ENCODE data around the gene PPP1R16B.
"Not testable (repeated sequence)": the region's sequence is repeated elsewhere in the genome, so short reads cannot be mapped to it uniquely, and the experiment has no call there.

PPP1R16B gene

GRCh38 chr20:38957915-38958485 lies 152.5 kb downstream of the PPP1R16B start:
- Histone ChIP-seq H3K36me3 (ENCODE audit: control insufficient read depth in 2 of 2, insufficient read depth in 1 of 2, low read length in 2 of 2) (peaks cover 0 to 11% of the 10 kb centered on the region in 2 experiments; a peak in 2 of 3 replicates), H3K9me3 (ENCODE audit: control insufficient read depth, insufficient read depth, low read depth, low read length) (no peaks in the 10 kb centered on the region), H3K4me3 (ENCODE audit: low read depth, low read length) (no peak overlapping the region), H3K4me1 (ENCODE audit: control insufficient read depth, insufficient read depth, low read length) (peaks cover under 1% of the 10 kb centered on the region; the same call in 1 of the 2 replicates), H3K27ac (ENCODE audit: extremely low read depth, low read depth, low read length) (no peak overlapping the region)
- ChIA-PET CTCF (interaction anchor here (0.6 kb wide), 1 partner anchor 90 kb away, joined by 4 read pairs; no protein-coding TSS in a partner anchor), POLR2A (no interaction called here)
- no peak for TF ChIP-seq ZNF324 (tag by site-specific recombination; IDR thresholded peaks at IDR 0.05)
- TF ChIP-seq ZSCAN4 (tag by site-specific recombination; IDR thresholded peaks at IDR 0.05), result no peak
- TF ChIP-seq ZIC2 (tag by site-specific recombination; IDR thresholded peaks at IDR 0.05), result no peak
- no peak for TF ChIP-seq ZNF626 (tag by site-specific recombination; IDR thresholded peaks at IDR 0.05)
- no peak for TF ChIP-seq ZSCAN23 (tag by site-specific recombination; IDR thresholded peaks at IDR 0.05)
- TF ChIP-seq ZNF221 (tag by site-specific recombination; IDR thresholded peaks at IDR 0.05; ENCODE audit: borderline replicate concordance), result no peak
- TF ChIP-seq ZNF114 (tag by site-specific recombination; IDR thresholded peaks at IDR 0.05), result no peak
- TF ChIP-seq BCL6B (tag by site-specific recombination; IDR thresholded peaks at IDR 0.05), result no peak
- no peak for TF ChIP-seq ZNF223 (tag by site-specific recombination; IDR thresholded peaks at IDR 0.05)
- no peak for TF ChIP-seq ZNF133 (tag by site-specific recombination; IDR thresholded peaks at IDR 0.05)
- no peak for TF ChIP-seq ZNF529 (tag by site-specific recombination; IDR thresholded peaks at IDR 0.05; ENCODE audit: insufficient replicate concordance)
- no peak for TF ChIP-seq ZNF391 (tag by site-specific recombination; IDR thresholded peaks at IDR 0.05; ENCODE audit: borderline replicate concordance, low read depth)
- no peak for TF ChIP-seq ZNF112 (tag by site-specific recombination; IDR thresholded peaks at IDR 0.05)
- TF ChIP-seq ZNF777 (tag by site-specific recombination; IDR thresholded peaks at IDR 0.05; ENCODE audit: borderline replicate concordance), result no peak
- no peak for TF ChIP-seq ZSCAN18 (tag by site-specific recombination; IDR thresholded peaks at IDR 0.05)
- no peak for TF ChIP-seq TCF7L2 (IDR thresholded peaks at IDR 0.05; ENCODE audit: borderline replicate concordance, low read depth, low read length)

DNA sequence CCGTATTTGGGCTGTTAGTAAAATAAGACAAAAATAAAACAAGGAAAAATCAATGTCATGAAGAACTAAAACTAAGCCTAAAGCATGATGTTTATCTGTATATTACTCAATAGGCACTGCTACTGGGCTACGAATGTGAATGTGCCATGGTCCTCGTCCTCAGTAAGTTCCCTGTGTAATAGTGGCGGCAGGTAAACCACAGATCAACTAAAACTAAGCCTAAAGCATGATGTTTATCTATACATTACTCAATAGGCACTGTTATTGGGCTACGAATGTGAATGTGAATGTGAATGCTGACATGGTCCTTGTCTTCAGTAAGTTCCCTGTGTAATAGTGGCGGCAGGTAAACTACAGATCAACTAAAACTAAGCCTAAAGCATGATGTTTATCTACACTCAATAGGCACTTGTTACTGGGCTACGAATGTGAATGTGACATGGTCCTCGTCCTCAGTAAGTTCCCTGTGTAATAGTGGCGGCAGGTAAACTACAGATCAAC lies 154.7 kb downstream of the PPP1R16B start:
- H3K9me3 ChIP-seq (ENCODE audit: control insufficient read depth, insufficient read depth, low read depth, low read length); H3K4me3 ChIP-seq (ENCODE audit: low read depth, low read length); H3K4me1 ChIP-seq (ENCODE audit: control insufficient read depth, insufficient read depth, low read length); CTCF ChIA-PET; POLR2A ChIA-PET; H3K36me3 ChIP-seq (ENCODE audit: control insufficient read depth in 2 of 2, insufficient read depth in 1 of 2, low read length in 2 of 2); H3K27ac ChIP-seq (ENCODE audit: extremely low read depth, low read depth, low read length): not testable (repeated sequence)

- ChIA-PET CTCF (interaction anchor here (1.0 kb wide), 2 partner anchors 68 to 88 kb away, joined by 3 to 4 read pairs; no protein-coding TSS in a partner anchor), POLR2A (interaction anchor here (0.6 to 2.9 kb wide), 6 partner anchors 13 to 489 kb away, joined by 3 to 37 read pairs (median 4); partner anchors contain the start of genes FAM83D and RALGAPB)
- TF ChIP-seq ZNF174 (tag by site-specific recombination; IDR thresholded peaks at IDR 0.05), result no peak
- 0 out of 2 replicates have a peak, but pooled peaks have one; percentile 59 for TF ChIP-seq ZNF335 (tag by site-specific recombination; conservative IDR thresholded peaks at IDR 0.05)
- no peak for TF ChIP-seq ZNF114 (tag by site-specific recombination; IDR thresholded peaks at IDR 0.05)
- TF ChIP-seq, protein P1, sequence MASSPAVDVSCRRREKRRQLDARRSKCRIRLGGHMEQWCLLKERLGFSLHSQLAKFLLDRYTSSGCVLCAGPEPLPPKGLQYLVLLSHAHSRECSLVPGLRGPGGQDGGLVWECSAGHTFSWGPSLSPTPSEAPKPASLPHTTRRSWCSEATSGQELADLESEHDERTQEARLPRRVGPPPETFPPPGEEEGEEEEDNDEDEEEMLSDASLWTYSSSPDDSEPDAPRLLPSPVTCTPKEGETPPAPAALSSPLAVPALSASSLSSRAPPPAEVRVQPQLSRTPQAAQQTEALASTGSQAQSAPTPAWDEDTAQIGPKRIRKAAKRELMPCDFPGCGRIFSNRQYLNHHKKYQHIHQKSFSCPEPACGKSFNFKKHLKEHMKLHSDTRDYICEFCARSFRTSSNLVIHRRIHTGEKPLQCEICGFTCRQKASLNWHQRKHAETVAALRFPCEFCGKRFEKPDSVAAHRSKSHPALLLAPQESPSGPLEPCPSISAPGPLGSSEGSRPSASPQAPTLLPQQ (tag by site-specific recombination; IDR thresholded peaks at IDR 0.05), result peak; percentile 31; the same call in 1 of the 2 replicates
- Histone ChIP-seq H3K27ac (ENCODE audit: extremely low read depth, low read depth, low read length) (no peak overlapping the region; the same call in 1 of the 2 replicates), H3K36me3 (ENCODE audit: control insufficient read depth in 2 of 2, insufficient read depth in 1 of 2, low read length in 2 of 2) (peaks cover 0 to 6% of the 10 kb centered on the region in 2 experiments; a peak in 2 of 3 replicates), H3K4me3 (ENCODE audit: low read depth, low read length) (peak overlapping the region; percentile 48), H3K9me3 (ENCODE audit: control insufficient read depth, insufficient read depth, low read depth, low read length) (no peaks in the 10 kb centered on the region), H3K4me1 (ENCODE audit: control insufficient read depth, insufficient read depth, low read length) (peaks cover 4% of the 10 kb centered on the region; the same call in 1 of the 2 replicates)
These were observed 156.1 kb downstream of the PPP1R16B start for GRCh38 chr20:38961530-38962043.
